HG03025 (cell line): ENCODE measurements around the gene WDR45B.
"Not testable (repeated sequence)": the region's sequence is repeated elsewhere in the genome, so short reads cannot be mapped to it uniquely, and the experiment has no call there.

Experiments used
- ATAC-seq: cut with Tn5 transposase; IDR thresholded peaks from one replicate; pipeline ENCODE4 v1.9.1; 2021; ENCODE audit warnings: mild to moderate bottlenecking, moderate library complexity; ENCODE audit not compliant: unreplicated experiment, low FRiP score

The WDR45B gene

DNA sequence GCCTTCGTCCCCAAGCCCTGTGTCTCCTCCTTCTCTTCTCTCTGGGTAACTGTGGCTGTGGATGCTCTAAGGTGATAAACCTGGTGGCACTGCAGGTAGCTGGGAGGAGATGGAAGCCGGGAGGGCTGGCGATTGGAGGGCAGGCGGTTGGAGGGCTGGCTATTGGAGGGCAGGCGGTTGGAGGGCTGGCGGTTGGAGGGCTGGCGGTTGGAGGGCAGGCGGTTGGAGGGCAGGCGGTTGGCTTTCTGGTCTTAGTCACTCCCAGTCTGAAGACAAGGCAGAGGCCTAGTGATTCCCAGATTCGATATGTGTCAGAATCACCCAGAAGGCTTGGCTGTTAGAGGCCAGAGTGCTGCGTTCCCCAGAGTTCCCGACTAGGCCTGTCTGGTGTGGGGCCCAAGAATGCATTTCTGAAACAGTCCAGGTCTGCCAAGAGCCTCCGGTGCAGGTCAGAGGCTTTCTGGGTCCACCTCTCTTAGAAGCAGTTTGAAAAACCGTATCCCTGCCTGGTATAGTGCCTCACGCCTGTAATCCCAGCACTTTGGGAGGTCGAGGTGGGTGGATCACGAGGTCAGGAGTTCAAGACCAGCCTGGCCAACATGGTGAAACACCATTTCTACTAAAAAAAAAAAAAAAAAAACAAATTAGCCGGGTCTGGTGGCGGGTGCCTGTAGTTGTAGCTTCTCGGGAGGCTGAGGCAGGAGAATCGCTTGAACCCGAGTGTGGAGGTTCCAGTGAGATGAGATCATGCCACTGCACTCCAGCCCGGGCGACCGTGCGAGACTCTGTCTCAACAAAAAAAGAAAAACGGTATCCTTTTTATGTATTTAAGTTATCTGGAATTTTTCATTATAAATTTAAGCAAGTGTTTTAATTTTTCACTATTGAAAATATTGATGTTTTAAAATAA lies 59.7 kb downstream of the WDR45B start:
- ATAC-seq, result no peak

DNA sequence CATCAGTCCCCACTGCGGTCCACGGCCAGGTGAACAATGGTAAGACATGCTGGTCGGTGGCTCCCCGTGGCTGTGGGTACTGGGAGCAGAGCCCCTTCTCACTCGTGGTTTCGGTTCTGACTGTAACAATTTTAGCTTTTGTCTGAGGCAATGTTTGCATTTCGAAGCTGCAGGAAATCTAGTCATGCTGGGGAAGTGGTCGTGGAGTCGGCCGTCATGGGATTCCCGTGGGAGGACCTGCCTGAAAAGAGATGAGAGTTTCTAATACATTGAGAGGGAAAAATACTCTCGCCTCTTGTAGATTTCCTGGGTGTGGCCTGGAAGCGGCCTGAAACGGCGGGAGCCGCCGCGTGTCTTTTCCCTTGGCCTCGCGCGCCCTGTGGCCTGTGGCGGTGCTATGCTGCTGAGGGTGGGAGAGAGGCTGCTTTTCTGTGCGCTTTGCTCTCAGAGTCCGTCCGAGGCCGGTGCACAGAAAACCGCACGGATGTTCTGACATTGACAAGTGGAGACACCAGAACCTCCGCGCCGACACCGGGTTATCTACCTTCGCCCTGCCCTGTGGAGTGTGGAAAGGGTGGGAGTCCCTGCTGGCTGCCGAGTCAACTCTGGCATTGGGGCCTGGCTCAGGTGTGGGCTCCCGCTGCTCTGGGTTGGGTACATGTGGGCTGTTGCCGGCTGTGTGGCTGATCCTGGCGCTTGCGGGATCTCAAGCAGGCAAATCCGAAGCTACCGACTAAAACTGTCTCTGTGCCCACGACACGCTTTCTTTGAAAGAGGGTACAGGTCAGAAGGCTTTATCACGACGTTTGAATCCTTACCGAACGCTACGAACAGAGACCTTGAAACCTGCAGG lies 60.8 kb downstream of the WDR45B start:
- no peak for ATAC-seq

- ATAC-seq, result no peak
These were observed 61.5 kb downstream of the WDR45B start for GRCh38 chr17:82586576-82587233.

GRCh38 chr17:82585935-82586575 lies 62.2 kb downstream of the WDR45B start:
- not testable (repeated sequence) for ATAC-seq

GRCh38 chr17:82583720-82584234 lies 64.5 kb downstream of the WDR45B start:
- ATAC-seq, result no peak

GRCh38 chr17:82582709-82583108 lies 65.5 kb downstream of the WDR45B start:
- ATAC-seq, result no peak

DNA sequence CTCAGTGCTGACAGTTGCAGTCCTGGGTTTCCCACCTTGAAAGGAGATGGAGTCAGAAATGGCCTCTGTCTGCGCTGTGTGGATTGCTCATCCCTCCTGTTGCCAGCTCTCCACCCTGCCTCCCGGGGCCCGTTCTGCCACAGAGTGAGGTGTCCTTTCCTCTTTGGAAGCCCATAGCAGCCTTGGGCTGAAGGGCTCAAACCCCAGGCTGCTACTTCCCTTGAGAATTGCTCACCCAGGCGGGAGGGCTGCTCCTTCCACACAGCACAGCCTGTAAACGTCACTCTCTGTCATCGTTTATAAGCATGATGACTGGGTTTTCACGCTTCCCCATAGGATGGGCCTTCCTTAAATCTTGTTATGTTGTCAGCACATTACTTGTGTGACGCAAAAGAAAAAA lies 66.0 kb downstream of the WDR45B start:
- no peak for ATAC-seq

- ATAC-seq, result not testable (repeated sequence)
These were observed 68.3 kb downstream of the WDR45B start for GRCh38 chr17:82579969-82580368.

GRCh38 chr17:82577300-82577699 lies 70.9 kb downstream of the WDR45B start:
- ATAC-seq, result no peak

GRCh38 chr17:82575581-82576221 lies 72.5 kb downstream of the WDR45B start:
- ATAC-seq, result not testable (repeated sequence)

GRCh38 chr17:82574041-82574440 lies 74.2 kb downstream of the WDR45B start:
- no peak for ATAC-seq

DNA sequence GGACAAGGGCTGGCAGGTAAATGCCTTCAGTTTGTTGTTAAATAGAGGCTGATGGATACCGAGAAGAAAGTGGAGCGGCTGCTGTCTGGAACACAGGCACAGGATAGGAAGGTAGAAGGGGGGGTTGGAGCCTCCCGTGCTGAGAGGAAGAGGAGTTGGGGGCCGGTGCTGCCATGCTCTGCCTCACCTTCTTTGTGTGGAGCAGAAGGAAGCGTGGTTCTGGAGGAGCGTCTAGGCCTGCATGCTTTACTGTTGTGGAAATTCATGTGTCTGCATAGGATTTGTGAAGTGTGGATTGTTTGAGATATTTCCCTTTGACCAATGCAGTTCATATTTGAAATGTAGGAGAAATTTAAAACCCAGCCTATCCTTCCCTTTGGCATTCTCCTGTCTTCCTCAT lies 76.4 kb downstream of the WDR45B start:
- ATAC-seq, result no peak

DNA sequence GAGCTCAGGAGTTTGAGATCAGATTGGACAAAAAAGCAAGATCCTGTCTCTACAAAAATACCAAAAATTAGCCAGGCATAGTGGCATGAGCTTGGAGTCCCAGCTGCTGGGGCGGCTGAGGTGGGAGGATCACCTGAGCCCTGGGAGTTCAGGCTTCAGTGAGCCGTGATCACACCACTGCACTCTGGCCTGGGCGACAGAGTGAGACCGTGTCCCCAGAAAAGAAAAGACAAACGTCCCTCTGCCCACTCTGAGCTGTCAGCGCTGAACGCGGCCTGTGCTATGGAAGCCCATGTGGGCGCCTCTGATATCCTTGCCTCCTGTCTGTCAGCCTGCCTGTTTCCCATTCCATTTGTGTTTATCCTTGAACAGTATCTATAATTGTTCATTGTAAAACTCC lies 78.0 kb downstream of the WDR45B start:
- no peak for ATAC-seq

- ATAC-seq, result no peak
These were observed 78.6 kb downstream of the WDR45B start for GRCh38 chr17:82569621-82570020.

DNA sequence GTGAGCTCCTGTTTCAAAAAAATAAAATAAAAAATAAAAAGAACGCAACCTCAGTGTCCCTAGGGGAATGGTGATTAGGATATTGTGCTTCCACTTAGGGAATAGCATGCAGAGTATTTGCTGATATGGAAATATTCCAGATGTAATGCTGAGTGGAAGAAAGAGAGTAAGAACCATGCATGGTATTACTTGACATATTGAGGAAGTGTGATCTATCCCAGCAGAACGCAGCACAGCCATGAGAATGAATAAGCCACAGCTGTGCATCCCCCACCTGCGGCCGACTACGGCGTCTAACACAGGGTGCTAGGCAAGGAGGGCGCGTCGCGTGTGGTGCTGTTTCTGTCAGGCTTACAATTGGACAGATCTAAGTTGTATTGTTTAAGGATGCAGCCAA lies 79.2 kb downstream of the WDR45B start:
- no peak for ATAC-seq

DNA sequence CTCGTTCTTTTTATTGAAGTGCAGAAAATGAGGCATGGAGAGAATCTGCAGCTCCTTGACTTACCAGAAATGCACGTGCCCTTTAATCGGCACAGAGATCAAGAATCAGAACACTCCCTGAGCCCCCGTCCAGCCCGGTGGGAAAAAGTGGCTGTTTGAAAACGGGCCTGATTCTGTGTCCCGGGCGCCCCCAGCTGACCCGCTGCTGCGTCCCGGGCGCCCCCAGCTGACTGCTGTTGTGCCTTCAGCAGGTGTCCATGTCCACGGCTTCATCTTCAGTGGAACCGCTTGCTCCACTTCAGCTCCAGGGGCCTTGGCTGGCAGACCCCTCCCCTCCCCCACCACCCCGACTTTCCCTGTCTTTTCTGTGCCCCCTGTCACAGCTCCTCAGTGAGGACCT lies 81.0 kb downstream of the WDR45B start:
- ATAC-seq, result no peak

GRCh38 chr17:82566129-82566960 lies 81.9 kb downstream of the WDR45B start:
- ATAC-seq, result no peak

DNA sequence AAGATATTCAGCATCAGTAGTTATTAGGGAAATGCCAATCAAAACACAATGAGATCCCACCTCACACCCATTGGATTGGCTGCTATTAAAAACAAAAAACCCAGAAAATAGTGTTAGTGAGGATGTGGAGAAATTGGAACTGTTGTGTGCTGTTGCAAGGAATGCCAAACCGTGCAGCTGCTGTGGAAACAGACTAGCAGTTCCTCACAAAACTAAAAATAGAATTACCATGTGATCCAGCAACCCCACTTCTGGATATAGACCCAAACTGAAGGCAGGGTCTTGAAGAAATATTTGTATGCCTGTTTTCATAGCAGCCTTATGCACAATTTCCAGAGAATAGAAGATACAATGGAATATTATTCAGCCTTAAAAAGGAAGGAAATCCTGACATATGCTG lies 82.7 kb downstream of the WDR45B start:
- no peak for ATAC-seq
